ENCODE data around the gene MERTK. TPM values are rescaled to one million over a fixed set of nuclear protein-coding genes. Genes with fewer than 3 reads are reported as not detected.
"Not testable (repeated sequence)": the region's sequence is repeated elsewhere in the genome, so short reads cannot be mapped to it uniquely, and the experiment has no call there.

The MERTK gene
- total RNA-seq, 1 experiment from 2014 or later: 14.5 TPM

GRCh38 chr2:112034924-112035323 lies 136.5 kb downstream of the MERTK start:
- BruUV-seq (replicated peaks): no TSS peak
- H3K9me3 ChIP-seq (ENCODE audit: control insufficient read depth, insufficient read depth, low read depth, low read length): no peaks in the 10 kb centered on the region
- in situ Hi-C loops (cut with HindIII; ENCODE audit: low pct_unique_long_range_greater_than_20kb, low sequenced_read_pairs): no loop called here
- peaks cover 7% of the 10 kb centered on the region; the same call in 1 of the 2 replicates for H3K4me1 ChIP-seq (ENCODE audit: control insufficient read depth, insufficient read depth, low read length)
- no peak overlapping the region for H3K27ac ChIP-seq (ENCODE audit: low read length)
- ChIA-PET CTCF (no interaction called here), POLR2A (interaction anchor here (0.7 kb wide), 1 partner anchor 90 kb away, joined by 7 read pairs; no protein-coding TSS in a partner anchor)
- H3K36me3 ChIP-seq (ENCODE audit: control insufficient read depth, insufficient read depth, low read length): no peaks in the 10 kb centered on the region
- no peak for DNase-seq (ENCODE audit: low read depth, low spot score)
- no peak overlapping the region for H3K4me3 ChIP-seq (ENCODE audit: low read depth in 2 of 2, low read length in 2 of 2)
- TF ChIP-seq SIN3A (IDR thresholded peaks at IDR 0.05; ENCODE audit: borderline replicate concordance, insufficient read depth, low read depth, low read length) (no peak), TCF7L2 (IDR thresholded peaks at IDR 0.05; ENCODE audit: low read depth, low read length) (no peak), REST (IDR thresholded peaks at IDR 0.05; ENCODE audit: insufficient read depth in 1 of 2, low read depth in 2 of 2, low read length in 1 of 2) (no peak), POLR2AphosphoS5 (IDR thresholded peaks at IDR 0.05; ENCODE audit: low read depth, low read length) (no peak), CTCF (IDR thresholded peaks at IDR 0.05) (no peak)
- intact Hi-C loops (cut with micrococcal nuclease; ENCODE audit: unreplicated experiment): no loop called here
- H3K27me3 ChIP-seq (ENCODE audit: control insufficient read depth, insufficient read depth, low read length): no peaks in the 10 kb centered on the region
- no peak for ATAC-seq

- no peak for ATAC-seq
- no peaks in the 10 kb centered on the region for H3K27me3 ChIP-seq (ENCODE audit: control insufficient read depth, insufficient read depth, low read length)
- peaks cover 7% of the 10 kb centered on the region; the same call in 1 of the 2 replicates for H3K4me1 ChIP-seq (ENCODE audit: control insufficient read depth, insufficient read depth, low read length)
- no peak overlapping the region for H3K27ac ChIP-seq (ENCODE audit: low read length)
- in situ Hi-C loops (cut with HindIII; ENCODE audit: low pct_unique_long_range_greater_than_20kb, low sequenced_read_pairs) (no loop called here), intact Hi-C loops (cut with micrococcal nuclease; ENCODE audit: unreplicated experiment) (no loop called here)
- H3K9me3 ChIP-seq (ENCODE audit: control insufficient read depth, insufficient read depth, low read depth, low read length): no peaks in the 10 kb centered on the region
- no peaks in the 10 kb centered on the region for H3K36me3 ChIP-seq (ENCODE audit: control insufficient read depth, insufficient read depth, low read length)
- no peak for TF ChIP-seq SIN3A (IDR thresholded peaks at IDR 0.05; ENCODE audit: borderline replicate concordance, insufficient read depth, low read depth, low read length)
- no peak for TF ChIP-seq TCF7L2 (IDR thresholded peaks at IDR 0.05; ENCODE audit: low read depth, low read length)
- TF ChIP-seq POLR2AphosphoS5 (IDR thresholded peaks at IDR 0.05; ENCODE audit: low read depth, low read length): no peak
- no peak for TF ChIP-seq CTCF (IDR thresholded peaks at IDR 0.05)
- no peak for TF ChIP-seq REST (IDR thresholded peaks at IDR 0.05; ENCODE audit: insufficient read depth in 1 of 2, low read depth in 2 of 2, low read length in 1 of 2)
- CTCF ChIA-PET: interaction anchor here (0.5 kb wide), 1 partner anchor 457 kb away, joined by 4 read pairs; no protein-coding TSS in a partner anchor
- no TSS peak for BruUV-seq (replicated peaks)
- POLR2A ChIA-PET: interaction anchor here (0.6 to 0.7 kb wide), 2 partner anchors 15 to 91 kb away, joined by 5 to 7 read pairs; no protein-coding TSS in a partner anchor
- no peak for DNase-seq (ENCODE audit: low read depth, low spot score)
- H3K4me3 ChIP-seq (ENCODE audit: low read depth in 2 of 2, low read length in 2 of 2): no peak overlapping the region
Measured at GRCh38 chr2:112035786-112036185, 137.4 kb downstream of the MERTK start.

GRCh38 chr2:112039556-112039955 lies 141.1 kb downstream of the MERTK start:
- H3K27me3 ChIP-seq (ENCODE audit: control insufficient read depth, insufficient read depth, low read length); H3K9me3 ChIP-seq (ENCODE audit: control insufficient read depth, insufficient read depth, low read depth, low read length); intact Hi-C loops (cut with micrococcal nuclease; ENCODE audit: unreplicated experiment); H3K27ac ChIP-seq (ENCODE audit: low read length); DNase-seq (ENCODE audit: low read depth, low spot score); H3K4me1 ChIP-seq (ENCODE audit: control insufficient read depth, insufficient read depth, low read length); H3K36me3 ChIP-seq (ENCODE audit: control insufficient read depth, insufficient read depth, low read length); BruUV-seq (replicated peaks); in situ Hi-C loops (cut with HindIII; ENCODE audit: low pct_unique_long_range_greater_than_20kb, low sequenced_read_pairs); POLR2A ChIA-PET; H3K4me3 ChIP-seq (ENCODE audit: low read depth in 2 of 2, low read length in 2 of 2); ATAC-seq: not testable (repeated sequence)
- CTCF ChIA-PET: interaction anchor here (0.6 kb wide), 1 partner anchor 176 kb away, joined by 6 read pairs; no protein-coding TSS in a partner anchor
